ENCODE data around the gene F2. TPM values are rescaled to one million over a fixed set of nuclear protein-coding genes. Genes with fewer than 3 reads are reported as not detected.

Gene F2
- total RNA-seq, 1 donor from 2014 or later: 0.26 TPM

DNA sequence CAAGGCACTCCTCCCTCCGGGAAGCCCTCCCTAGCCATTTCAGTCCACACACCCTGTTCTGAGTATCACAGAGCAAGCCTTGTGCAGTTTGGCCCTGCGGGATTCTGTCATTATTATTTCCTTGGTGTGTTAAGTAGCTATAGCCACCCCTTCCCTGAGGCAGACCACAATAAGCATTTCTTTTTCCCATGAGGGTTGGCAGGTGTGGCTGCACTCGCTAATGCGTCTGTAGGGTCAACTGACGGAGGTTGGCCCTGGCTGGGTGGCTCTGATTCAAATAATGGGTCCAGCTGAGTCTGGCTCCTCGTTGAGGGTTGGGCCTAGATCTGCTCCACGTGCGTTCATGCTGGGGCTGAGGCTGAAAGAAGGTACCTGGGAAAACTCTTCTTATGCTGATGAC lies 5.1 kb downstream of the F2 start:
- Histone ChIP-seq H3K4me3 (ENCODE audit: low read depth, low read length) (no peak overlapping the region), H3K27me3 (ENCODE audit: control insufficient read depth, insufficient read depth, low read length) (no peaks in the 10 kb centered on the region), H3K36me3 (ENCODE audit: control insufficient read depth, insufficient read depth, low read length) (no peaks in the 10 kb centered on the region)
- FAIRE-seq: no peak
- DNase-seq (ENCODE audit: low read depth): no peak
- TF ChIP-seq, protein P1, sequence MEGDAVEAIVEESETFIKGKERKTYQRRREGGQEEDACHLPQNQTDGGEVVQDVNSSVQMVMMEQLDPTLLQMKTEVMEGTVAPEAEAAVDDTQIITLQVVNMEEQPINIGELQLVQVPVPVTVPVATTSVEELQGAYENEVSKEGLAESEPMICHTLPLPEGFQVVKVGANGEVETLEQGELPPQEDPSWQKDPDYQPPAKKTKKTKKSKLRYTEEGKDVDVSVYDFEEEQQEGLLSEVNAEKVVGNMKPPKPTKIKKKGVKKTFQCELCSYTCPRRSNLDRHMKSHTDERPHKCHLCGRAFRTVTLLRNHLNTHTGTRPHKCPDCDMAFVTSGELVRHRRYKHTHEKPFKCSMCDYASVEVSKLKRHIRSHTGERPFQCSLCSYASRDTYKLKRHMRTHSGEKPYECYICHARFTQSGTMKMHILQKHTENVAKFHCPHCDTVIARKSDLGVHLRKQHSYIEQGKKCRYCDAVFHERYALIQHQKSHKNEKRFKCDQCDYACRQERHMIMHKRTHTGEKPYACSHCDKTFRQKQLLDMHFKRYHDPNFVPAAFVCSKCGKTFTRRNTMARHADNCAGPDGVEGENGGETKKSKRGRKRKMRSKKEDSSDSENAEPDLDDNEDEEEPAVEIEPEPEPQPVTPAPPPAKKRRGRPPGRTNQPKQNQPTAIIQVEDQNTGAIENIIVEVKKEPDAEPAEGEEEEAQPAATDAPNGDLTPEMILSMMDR (IDR thresholded peaks at IDR 0.05; ENCODE audit: insufficient read depth, low read length, severe bottlenecking): no peak

DNA sequence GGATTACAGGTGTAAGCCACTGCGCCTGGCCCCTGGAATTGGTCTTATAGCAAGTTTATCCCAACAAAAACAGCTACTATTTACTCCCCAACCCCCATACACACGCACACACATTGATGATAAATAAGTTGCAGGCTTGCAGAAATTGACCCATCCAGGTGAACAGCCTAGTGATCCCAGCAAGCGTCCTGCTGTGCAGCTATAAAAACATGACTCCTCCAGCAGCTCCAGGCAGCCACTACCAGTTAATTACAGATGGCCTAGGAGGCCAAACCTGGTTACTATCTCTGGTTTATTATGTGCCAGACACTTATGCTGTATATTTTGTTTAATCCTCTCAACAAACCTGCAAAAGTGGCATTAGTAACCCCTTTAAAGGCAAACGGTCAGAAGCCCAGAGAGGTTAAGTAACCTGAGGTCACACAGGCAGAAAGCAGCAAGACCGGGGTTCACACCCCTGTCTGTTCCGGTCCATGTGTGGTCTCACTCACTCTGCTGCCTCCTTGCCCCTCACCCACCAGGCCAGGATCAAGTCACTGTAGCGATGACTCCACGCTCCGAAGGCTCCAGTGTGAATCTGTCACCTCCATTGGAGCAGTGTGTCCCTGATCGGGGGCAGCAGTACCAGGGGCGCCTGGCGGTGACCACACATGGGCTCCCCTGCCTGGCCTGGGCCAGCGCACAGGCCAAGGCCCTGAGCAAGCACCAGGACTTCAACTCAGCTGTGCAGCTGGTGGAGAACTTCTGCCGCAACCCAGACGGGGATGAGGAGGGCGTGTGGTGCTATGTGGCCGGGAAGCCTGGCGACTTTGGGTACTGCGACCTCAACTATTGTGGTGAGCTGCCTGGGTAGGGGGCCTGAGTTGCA lies 6.6 kb downstream of the F2 start:
- TF ChIP-seq, protein P1 (IDR thresholded peaks at IDR 0.05; ENCODE audit: insufficient read depth, low read length, severe bottlenecking): no peak
- no peak overlapping the region for H3K4me3 ChIP-seq (ENCODE audit: low read depth, low read length)
- no peaks in the 10 kb centered on the region for H3K27me3 ChIP-seq (ENCODE audit: control insufficient read depth, insufficient read depth, low read length)
- FAIRE-seq (no peak), DNase-seq (ENCODE audit: low read depth) (no peak)
- H3K36me3 ChIP-seq (ENCODE audit: control insufficient read depth, insufficient read depth, low read length): no peaks in the 10 kb centered on the region

DNA sequence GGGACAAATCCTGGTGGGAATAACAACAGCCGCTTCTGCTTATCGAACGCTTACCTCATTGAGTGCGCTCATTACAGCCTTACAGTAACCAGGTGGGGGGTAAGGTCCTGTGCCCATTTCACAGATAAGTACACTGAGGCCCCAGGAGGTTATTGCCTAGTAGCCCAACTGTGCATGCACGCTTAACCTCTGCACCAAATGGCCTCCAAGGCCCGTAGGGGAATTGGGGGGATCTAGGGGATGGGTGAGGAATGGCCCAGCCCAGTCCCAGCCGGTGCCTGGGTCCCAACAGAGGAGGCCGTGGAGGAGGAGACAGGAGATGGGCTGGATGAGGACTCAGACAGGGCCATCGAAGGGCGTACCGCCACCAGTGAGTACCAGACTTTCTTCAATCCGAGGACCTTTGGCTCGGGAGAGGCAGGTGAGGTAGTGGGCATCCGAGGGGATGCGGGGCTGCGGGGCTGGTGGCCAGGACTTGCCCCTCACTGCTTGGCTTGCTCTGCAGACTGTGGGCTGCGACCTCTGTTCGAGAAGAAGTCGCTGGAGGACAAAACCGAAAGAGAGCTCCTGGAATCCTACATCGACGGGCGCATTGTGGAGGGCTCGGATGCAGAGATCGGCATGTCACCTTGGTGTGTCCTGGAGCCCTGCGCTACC lies 7.3 kb downstream of the F2 start:
- no peaks in the 10 kb centered on the region for H3K36me3 ChIP-seq (ENCODE audit: control insufficient read depth, insufficient read depth, low read length)
- TF ChIP-seq, protein P1 (IDR thresholded peaks at IDR 0.05; ENCODE audit: insufficient read depth, low read length, severe bottlenecking): no peak
- H3K4me3 ChIP-seq (ENCODE audit: low read depth, low read length): no peak overlapping the region
- H3K27me3 ChIP-seq (ENCODE audit: control insufficient read depth, insufficient read depth, low read length): no peaks in the 10 kb centered on the region
- no peak for DNase-seq (ENCODE audit: low read depth)
- FAIRE-seq: no peak

DNA sequence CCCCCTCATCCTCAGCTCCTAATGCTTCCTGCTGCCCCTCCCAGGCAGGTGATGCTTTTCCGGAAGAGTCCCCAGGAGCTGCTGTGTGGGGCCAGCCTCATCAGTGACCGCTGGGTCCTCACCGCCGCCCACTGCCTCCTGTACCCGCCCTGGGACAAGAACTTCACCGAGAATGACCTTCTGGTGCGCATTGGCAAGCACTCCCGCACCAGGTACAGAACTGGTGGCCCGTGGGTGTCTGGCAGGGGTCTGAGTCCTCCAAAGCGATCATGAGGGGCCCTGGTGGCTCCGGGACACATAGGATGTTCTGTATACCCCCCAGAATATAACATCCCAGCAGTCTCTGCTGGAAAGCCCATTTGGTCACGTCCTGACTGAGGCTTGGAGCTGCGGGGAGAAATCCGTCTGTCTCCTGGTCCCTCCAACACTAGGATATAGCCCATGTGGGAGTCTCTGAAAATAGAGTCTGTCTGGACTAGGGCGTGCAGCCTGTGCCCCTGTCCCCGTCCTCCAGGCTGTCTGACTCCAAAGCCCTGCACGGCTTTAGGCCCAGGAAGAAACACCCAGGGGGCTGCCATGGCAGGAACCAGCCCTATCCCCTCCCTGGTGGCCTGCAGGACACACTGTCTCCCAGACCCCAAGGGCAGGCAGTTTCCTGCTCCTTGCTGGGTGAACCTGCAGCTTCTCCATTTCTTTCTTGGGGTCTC lies 9.1 kb downstream of the F2 start:
- H3K36me3 ChIP-seq (ENCODE audit: control insufficient read depth, insufficient read depth, low read length): no peaks in the 10 kb centered on the region
- TF ChIP-seq, protein P1 (IDR thresholded peaks at IDR 0.05; ENCODE audit: insufficient read depth, low read length, severe bottlenecking): no peak
- no peaks in the 10 kb centered on the region for H3K27me3 ChIP-seq (ENCODE audit: control insufficient read depth, insufficient read depth, low read length)
- no peak overlapping the region for H3K4me3 ChIP-seq (ENCODE audit: low read depth, low read length)
- DNase-seq (ENCODE audit: low read depth) (no peak), FAIRE-seq (no peak)

DNA sequence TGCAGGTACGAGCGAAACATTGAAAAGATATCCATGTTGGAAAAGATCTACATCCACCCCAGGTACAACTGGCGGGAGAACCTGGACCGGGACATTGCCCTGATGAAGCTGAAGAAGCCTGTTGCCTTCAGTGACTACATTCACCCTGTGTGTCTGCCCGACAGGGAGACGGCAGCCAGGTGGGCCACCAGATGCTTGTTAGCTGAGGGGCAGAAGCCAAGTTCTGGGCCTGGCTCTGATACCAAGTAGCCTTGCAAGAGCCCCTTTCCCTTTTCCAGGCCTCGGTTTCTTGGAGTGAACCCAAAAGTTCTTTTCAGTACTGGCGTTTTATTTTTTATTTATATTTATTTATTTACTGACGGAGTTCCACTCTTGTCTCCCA lies 9.6 kb downstream of the F2 start:
- TF ChIP-seq, protein P1 (IDR thresholded peaks at IDR 0.05; ENCODE audit: insufficient read depth, low read length, severe bottlenecking): no peak
- no peaks in the 10 kb centered on the region for H3K27me3 ChIP-seq (ENCODE audit: control insufficient read depth, insufficient read depth, low read length)
- FAIRE-seq (no peak), DNase-seq (ENCODE audit: low read depth) (no peak)
- no peaks in the 10 kb centered on the region for H3K36me3 ChIP-seq (ENCODE audit: control insufficient read depth, insufficient read depth, low read length)
- no peak overlapping the region for H3K4me3 ChIP-seq (ENCODE audit: low read depth, low read length)
